GM13976 (cell line): ENCODE measurements around the gene STOX1.
"Not testable (repeated sequence)": the region's sequence is repeated elsewhere in the genome, so short reads cannot be mapped to it uniquely, and the experiment has no call there.

Experiments
- DNase-seq: peaks from one replicate; pipeline ENCODE4 v3.0.0; 2012; ENCODE audit warnings: low spot score
- in situ Hi-C: fragments of 300-500 bp; cut with MboI; formaldehyde crosslinking; loops from one replicate; pipeline ENCODE4 v1.12.0; 2022; ENCODE audit warnings: low sequenced_read_pairs, mixed read lengths, inconsistent platforms; ENCODE audit not compliant: unreplicated experiment
- TF ChIP-seq, protein P1 (sequence below): IDR thresholded peaks from 2 replicates; pipeline ENCODE4 v1.5.1; 2012; ENCODE audit warnings: borderline replicate concordance, mild to moderate bottlenecking; ENCODE audit not compliant: insufficient read depth; ENCODE audit errors: extremely low read depth, missing control alignments, control extremely low read depth

The STOX1 gene

DNA sequence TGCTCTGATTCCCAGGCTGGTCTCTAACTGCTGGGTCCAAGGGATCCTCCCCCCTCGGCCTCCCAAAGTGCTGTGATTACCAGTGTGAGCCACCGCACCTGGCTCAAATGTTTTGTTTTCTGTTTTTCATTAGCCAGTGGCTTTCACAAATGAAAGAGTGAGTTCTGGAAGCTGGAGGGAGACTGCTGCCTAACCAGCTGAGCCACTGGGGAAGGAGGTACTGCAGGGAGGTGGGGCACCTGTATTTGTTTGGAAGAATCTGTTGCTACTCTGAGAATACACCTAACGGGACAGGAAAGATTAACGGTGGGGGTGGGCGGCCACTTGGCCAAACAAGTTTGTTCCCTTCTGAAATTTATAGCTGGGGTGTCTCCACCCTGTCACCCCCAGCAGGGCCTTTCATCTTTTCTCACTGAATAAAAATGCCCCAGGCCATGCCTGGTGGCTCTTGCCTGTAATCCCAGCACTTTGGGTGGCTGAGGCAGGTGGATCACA, 4.7 kb downstream of the STOX1 start:
- TF ChIP-seq, protein P1, sequence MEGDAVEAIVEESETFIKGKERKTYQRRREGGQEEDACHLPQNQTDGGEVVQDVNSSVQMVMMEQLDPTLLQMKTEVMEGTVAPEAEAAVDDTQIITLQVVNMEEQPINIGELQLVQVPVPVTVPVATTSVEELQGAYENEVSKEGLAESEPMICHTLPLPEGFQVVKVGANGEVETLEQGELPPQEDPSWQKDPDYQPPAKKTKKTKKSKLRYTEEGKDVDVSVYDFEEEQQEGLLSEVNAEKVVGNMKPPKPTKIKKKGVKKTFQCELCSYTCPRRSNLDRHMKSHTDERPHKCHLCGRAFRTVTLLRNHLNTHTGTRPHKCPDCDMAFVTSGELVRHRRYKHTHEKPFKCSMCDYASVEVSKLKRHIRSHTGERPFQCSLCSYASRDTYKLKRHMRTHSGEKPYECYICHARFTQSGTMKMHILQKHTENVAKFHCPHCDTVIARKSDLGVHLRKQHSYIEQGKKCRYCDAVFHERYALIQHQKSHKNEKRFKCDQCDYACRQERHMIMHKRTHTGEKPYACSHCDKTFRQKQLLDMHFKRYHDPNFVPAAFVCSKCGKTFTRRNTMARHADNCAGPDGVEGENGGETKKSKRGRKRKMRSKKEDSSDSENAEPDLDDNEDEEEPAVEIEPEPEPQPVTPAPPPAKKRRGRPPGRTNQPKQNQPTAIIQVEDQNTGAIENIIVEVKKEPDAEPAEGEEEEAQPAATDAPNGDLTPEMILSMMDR: no peak
- peak; percentile 1 for DNase-seq
- in situ Hi-C loops: no loop called here

DNA sequence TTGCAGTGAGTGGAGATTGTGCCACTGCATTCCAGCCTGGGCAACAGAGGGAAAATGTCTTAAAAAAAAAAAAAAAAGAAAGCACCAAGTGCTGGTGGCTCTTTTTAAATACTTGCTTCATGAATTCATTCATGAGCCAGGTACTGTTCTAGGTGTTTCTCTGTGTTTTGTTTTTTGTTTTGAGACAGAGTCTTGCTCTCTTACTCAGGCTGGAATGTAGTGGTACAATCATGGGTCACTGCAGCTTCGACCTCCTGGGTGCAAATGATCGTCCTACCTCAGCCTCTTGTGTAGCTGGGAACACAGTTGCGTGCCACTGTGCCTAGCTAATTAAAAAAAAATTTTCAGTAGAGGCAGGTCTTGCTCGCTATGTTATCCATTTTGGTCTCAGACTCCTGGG, 5.3 kb downstream of the STOX1 start:
- DNase-seq: no peak
- in situ Hi-C loops: no loop called here
- TF ChIP-seq, protein P1: no peak

DNA sequence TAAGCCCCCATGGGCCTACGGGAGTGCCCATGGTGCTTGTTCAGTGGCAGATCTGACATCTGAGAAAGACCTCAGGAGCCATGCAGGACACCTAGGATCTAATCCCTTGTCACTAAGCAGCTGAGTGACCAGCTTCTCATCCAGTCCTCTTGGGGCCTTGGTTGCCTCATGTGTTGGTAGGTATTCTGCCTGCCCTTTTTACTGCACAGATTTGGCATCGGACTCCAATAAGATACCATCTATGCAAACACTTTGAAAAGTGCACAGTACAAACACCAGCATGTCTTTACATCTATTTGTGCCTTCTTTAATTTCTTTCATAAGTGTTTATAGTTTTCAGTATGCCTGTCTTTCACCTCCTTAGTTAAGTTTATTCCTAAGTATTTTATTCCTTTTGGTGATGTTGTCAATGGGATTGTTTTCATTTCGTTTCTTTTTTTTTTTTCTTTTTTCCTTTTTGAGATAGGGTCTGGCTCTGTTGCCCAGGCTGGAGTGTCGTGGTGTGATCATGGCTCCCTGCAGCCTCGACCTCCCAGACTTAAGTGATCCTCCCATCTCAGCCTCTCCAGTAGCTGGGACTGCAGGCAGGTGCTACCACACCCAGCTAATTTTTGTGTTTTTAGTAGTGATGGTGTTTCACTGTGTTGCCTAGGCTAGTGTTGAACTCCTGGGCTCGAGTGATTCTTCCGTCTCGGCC, 10.4 kb downstream of the STOX1 start:
- TF ChIP-seq, protein P1: no peak
- no peak for DNase-seq
- in situ Hi-C loops: no loop called here

DNA sequence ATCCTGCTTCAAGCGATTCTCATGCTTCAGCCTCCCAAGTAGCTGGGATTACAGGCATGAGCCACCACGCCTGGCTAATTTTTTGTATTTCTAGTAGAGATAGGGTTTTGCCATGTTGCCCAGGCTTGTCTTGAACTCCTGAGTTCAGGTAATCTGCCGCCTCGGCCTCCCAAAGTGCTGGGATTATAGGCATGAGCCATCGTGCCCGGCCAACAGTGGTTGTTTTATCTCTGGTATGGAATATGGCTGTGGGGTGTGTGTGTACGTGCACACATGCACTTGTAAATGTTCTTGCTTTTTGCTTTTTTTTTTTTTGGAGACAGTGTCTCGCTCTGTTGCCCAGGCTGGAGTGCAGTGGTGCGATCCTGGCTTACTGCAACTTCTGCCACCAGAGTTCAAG, 13.3 kb downstream of the STOX1 start:
- in situ Hi-C loops, DNase-seq: not testable (repeated sequence)

DNA sequence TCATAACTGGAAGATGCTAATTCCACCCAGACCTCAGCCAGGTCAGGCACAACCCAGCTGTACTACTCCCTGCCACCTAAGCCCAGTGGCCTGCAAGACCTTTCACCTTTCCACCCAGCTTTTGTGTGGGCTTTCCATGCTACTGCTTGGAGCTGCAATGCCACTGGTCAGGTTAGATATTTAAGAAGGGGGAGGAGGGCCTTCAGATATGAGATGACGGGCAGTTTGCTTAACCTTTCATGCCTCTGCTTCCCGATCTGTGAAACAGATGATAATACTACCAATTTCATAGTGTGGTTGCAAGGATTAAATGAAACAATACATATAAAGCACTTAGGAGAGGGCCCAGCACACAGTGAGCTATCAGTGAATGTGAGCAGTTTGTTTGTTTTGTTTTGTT, 20.9 kb downstream of the STOX1 start:
- TF ChIP-seq, protein P1: no peak
- no peak for DNase-seq
- in situ Hi-C loops: no loop called here

DNA sequence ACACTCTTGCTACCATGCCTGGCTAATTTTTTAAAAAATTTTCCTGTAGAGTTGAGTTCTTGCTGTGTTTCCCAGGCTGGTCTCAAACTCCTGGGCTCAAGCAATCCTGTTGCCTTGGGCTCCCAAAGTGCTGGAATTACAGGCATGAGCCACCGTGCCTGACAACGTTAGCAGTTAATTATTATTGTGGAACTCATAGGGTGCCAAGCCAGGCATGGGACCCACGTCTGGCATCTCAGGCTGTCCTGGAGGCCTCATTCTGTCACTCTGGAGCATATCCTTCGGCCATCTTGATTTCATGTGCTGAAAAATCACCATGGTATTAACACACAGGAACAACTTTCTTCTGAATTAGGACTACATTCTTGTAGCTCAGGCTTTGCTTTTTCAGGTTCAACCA, 21.5 kb downstream of the STOX1 start:
- TF ChIP-seq, protein P1: no peak
- in situ Hi-C loops: no loop called here
- no peak for DNase-seq

DNA sequence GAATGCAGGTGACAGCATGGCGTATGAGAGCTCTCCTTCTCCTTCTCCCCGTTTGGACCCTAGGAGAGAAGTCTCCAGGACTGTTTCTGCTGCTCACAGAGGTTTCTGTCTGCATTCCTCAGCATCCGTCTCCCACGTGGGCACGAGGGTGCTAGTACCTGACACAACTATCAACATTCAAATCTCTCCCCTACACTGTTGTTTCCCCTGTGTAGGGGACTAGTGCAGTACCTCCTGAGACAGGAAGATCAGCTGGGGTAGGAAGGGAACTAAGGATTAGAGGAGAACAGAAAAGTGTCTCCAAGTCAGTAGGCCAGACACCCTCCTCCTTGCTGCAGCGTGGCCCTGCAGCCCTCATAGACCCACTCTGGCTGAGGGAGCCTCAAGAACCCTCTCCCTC, 29.0 kb downstream of the STOX1 start:
- TF ChIP-seq, protein P1: no peak
- in situ Hi-C loops: no loop called here
- DNase-seq: no peak
